Epithelial cell of esophagus (primary cell): ENCODE measurements around the gene BTN1A1.
"Not testable (repeated sequence)": the region's sequence is repeated elsewhere in the genome, so short reads cannot be mapped to it uniquely, and the experiment has no call there.

Experiments
- DNase-seq: peaks from one replicate; pipeline ENCODE4 v3.0.0; 2010; ENCODE audit warnings: low read depth
- H3K4me3 ChIP-seq: 2 replicates; pipeline ENCODE4 v1.5.1; 2011; ENCODE audit warnings: mild to moderate bottlenecking, low read length, control low read depth
- CTCF ChIP-seq: IDR thresholded peaks from 2 replicates; pipeline ENCODE4 v1.5.1; 2011; ENCODE audit warnings: low read depth, mild to moderate bottlenecking, low read length, control low read depth, inconsistent platforms; ENCODE audit not compliant: insufficient read depth; ENCODE audit errors: missing control alignments

The BTN1A1 gene

DNA sequence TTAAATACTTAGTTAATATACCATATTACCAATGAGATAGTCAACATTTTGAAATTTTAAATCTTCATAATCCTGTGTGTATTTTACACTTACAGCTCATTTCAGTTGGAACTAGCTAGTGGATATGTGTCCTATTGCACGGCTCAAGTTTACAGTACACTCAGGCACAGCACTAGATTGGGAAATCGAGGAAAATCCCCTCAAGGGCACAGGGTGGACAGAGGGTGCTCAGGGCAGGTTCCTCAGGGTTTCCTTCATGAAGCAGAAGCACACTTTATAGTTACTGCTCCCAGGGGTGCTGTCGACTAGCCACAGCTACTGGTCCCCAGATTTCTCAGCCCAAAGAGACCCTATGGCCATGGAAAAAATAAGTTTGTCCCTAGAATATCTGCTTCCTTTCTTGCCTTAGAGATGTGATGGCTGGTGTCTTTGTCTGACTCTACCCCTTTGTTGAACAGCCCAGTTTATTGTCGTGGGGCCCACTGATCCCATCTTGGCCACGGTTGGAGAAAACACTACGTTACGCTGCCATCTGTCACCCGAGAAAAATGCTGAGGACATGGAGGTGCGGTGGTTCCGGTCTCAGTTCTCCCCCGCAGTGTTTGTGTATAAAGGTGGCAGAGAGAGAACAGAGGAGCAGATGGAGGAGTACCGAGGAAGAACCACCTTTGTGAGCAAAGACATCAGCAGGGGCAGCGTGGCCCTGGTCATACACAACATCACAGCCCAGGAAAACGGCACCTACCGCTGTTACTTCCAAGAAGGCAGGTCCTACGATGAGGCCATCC is 40.9 kb upstream of the BTN1A1 start:
- DNase-seq, result peak; percentile 30
- no peak for TF ChIP-seq CTCF
- H3K4me3 ChIP-seq, result peak overlapping the region; percentile 10

- DNase-seq, H3K4me3 ChIP-seq: not testable (repeated sequence)
Measured at GRCh38 chr6:26461353-26461752, 38.8 kb upstream of the BTN1A1 start.

GRCh38 chr6:26464014-26464413 is 36.1 kb upstream of the BTN1A1 start:
- no peak for DNase-seq
- no peak for TF ChIP-seq CTCF

DNA sequence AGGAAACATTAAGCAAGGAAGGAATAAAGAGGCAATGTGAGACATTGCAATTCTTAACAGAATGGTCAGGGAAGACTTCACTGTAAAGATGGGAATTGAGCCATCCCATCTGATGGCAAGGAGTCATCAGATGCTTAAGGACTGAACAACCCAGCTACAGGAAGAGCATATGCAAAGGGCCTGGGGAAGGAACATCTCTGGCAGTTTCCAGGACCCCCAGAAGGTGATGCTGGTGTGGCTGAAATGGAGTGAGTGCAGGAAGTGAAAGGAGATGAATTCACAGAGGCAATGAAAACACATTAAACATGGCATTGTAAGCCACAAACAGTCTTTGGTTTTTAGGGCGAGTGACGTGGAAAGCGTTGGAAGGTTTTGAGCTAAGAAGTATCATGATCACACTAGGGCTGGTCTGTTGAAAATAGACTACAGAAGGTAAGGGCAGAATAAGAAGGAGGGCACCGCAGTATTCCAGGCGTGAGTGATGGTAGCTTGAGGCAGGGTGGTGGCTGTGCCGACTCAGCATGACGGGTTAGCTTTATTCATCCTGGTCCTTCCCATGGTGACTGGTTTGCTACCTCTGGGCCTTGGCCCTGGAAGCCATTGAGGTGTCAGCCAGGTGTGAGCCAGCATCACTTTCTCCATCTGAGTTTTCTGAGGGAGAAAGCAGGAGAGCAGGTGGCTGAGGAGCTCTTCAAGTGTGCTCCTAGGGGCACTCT is 35.5 kb upstream of the BTN1A1 start:
- no peak for DNase-seq
- no peak for TF ChIP-seq CTCF
- no peak overlapping the region for H3K4me3 ChIP-seq

More at GRCh38 chr6:26464014-26464413, 36.1 kb upstream of the BTN1A1 start:
- no peak overlapping the region for H3K4me3 ChIP-seq

DNA sequence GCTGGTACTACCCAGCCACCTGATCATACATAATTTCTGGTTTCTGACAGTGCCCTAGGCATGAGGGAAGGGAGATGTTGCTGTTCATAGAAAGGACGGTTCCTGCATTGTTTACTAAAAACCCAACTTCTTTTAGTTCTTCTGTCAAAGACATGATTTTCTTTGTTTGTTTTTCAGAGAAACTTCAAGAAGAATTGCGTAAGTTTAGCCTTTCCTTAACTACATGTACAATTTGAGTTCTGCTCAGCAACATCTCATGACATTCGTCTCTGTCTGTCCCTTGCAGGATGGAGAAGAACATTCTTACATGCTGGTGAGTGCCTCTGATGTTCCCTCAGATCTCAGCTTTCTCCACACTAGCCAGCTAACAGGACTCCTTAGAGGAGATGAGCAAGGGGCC is 34.3 kb upstream of the BTN1A1 start:
- DNase-seq, result no peak

DNA sequence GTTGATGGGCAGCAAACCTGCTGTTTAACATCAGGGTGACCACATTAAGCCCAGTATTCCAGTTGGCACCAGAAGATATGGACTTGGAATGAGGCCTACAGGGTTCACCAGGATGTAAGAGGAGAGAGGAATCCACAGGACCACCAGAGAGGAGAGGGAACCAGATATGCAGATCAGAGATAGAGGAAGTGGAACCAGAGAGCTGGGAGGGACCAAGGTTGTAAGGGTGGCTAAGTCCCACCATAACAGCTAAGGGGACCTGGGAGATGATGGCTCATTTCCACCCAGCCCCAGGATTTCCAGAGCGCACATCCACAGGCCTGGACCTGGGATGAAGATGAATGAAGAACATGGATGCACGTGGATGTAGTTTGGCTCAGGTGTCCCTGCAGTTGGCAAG is 31.3 kb upstream of the BTN1A1 start:
- DNase-seq, result no peak
- H3K4me3 ChIP-seq, result no peak overlapping the region
- TF ChIP-seq CTCF, result no peak

More for the DNA sequence above, 34.3 kb upstream of the BTN1A1 start:
- TF ChIP-seq CTCF, result no peak
- no peak overlapping the region for H3K4me3 ChIP-seq

DNA sequence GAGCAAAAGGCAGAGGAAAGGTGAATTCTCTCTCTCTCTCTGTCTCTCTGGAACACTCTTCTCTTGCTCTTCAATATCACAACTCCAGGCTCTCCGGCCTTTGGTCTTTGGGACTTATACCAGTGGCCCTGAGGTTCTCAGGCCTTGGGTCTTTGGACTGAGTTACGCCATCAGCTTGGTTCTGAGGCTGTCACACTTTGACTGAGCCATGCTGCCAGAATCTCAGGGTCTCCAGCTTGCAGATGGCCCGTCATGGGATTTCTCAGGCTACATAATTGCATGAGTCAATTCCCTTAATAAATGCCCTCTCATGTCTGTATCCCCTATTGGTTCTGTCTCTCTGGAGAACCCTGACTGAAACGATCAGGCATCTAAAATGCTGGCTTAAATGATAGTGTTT is 29.5 kb upstream of the BTN1A1 start:
- DNase-seq, result no peak
- H3K4me3 ChIP-seq, result no peak overlapping the region
- no peak for TF ChIP-seq CTCF
